Measurements from ENCODE around the gene YIF1A. TPM values are rescaled to one million over a fixed set of nuclear protein-coding genes. Genes with fewer than 3 reads are reported as not detected.
A peak's percentile ranks its signal among the peaks of the same experiment; 100 is the strongest.

The YIF1A gene
- total and polyA plus RNA-seq, 2 of the 4 experiments (the other 2 are of a cell fraction), result 128 to 207 TPM

GRCh38 chr11:66317723-66318599, 29.0 kb upstream of the YIF1A start:
- peak overlapping the region; percentile 95 for H3K9ac ChIP-seq (ENCODE audit: low read depth, low read length)
- ATAC-seq (ENCODE audit: low read depth), result peak; percentile 1
- TF ChIP-seq RFX5 (IDR thresholded peaks at IDR 0.05; ENCODE audit: low read depth, low read length) (no peak), POLR2A (IDR thresholded peaks at IDR 0.05; ENCODE audit: low read depth, low read length) (0 out of 2 replicates have a peak, but pooled peaks have one; percentile 8), ELK1 (IDR thresholded peaks at IDR 0.05; ENCODE audit: borderline replicate concordance, low read depth, low read length) (no peak), NFE2L2 (IDR thresholded peaks at IDR 0.05; ENCODE audit: low read depth, low read length) (peak; percentile 67; the same call in 1 of the 2 replicates), FOS (IDR thresholded peaks at IDR 0.05; ENCODE audit: low read depth, low read length) (peak; percentile 20; the same call in 1 of the 2 replicates), RCOR1 (IDR thresholded peaks at IDR 0.05; ENCODE audit: insufficient replicate concordance, low read length) (no peak), RAD21 (IDR thresholded peaks at IDR 0.05; ENCODE audit: low read length) (no peak; the same call in 1 of the 2 replicates), CEBPB (IDR thresholded peaks at IDR 0.05; ENCODE audit: low read depth, low read length) (peak; percentile 100), MXI1 (IDR thresholded peaks at IDR 0.05; ENCODE audit: borderline replicate concordance, low read depth, low read length) (no peak), CTCF (conservative IDR thresholded peaks at IDR 0.05; ENCODE audit: low read depth, low read length) (no peak), CHD1 (IDR thresholded peaks at IDR 0.05; ENCODE audit: low read depth, low read length) (no peak), MAFK (IDR thresholded peaks at IDR 0.05; ENCODE audit: low read depth, low read length) (peak; percentile 86)
- TF ChIP-seq, protein P1, sequence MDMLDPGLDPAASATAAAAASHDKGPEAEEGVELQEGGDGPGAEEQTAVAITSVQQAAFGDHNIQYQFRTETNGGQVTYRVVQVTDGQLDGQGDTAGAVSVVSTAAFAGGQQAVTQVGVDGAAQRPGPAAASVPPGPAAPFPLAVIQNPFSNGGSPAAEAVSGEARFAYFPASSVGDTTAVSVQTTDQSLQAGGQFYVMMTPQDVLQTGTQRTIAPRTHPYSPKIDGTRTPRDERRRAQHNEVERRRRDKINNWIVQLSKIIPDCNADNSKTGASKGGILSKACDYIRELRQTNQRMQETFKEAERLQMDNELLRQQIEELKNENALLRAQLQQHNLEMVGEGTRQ (IDR thresholded peaks at IDR 0.05; ENCODE audit: low read depth, low read length), result no peak

More at GRCh38 chr11:66317723-66318599, 29.0 kb upstream of the YIF1A start:
- H3K14ac ChIP-seq (replicated peaks; ENCODE audit: low read depth, low read length), result peak overlapping the region; percentile 100
- H4K91ac ChIP-seq (ENCODE audit: insufficient read depth, low read depth, low read length), result peak overlapping the region; percentile 99
- intact Hi-C loops (cut with micrococcal nuclease), result no loop called here
- peak overlapping the region; percentile 89 for H2AFZ ChIP-seq (replicated peaks; ENCODE audit: low read length, poor library complexity)
- H3K27me3 ChIP-seq (ENCODE audit: control insufficient read depth, insufficient read depth, low read length), result no peaks in the 10 kb centered on the region
- peak overlapping the region; percentile 98 for H3K56ac ChIP-seq (ENCODE audit: extremely low read depth, insufficient read depth, low read length)
- H4K8ac ChIP-seq (ENCODE audit: low read depth in 2 of 2, low read length in 2 of 2), result peak overlapping the region; percentile 85 to 99
- no peaks in the 10 kb centered on the region for H3K9me3 ChIP-seq (ENCODE audit: control insufficient read depth, insufficient read depth, low read length)
- H3K4ac ChIP-seq (ENCODE audit: low read depth, low read length), result peak overlapping the region; percentile 100
- peak overlapping the region; percentile 94; the same call in 2 of the 3 replicates for H2BK15ac ChIP-seq (ENCODE audit: low read depth, low read length)
- H3K4me3 ChIP-seq (ENCODE audit: insufficient read depth, low read depth, low read length), result no peak overlapping the region
- in situ Hi-C loops (cut with MboI; ENCODE audit: low sequenced_read_pairs), result no loop called here
- peak overlapping the region; percentile 100 for H3K27ac ChIP-seq (ENCODE audit: insufficient read depth, low read length)
- no peaks in the 10 kb centered on the region for H3K36me3 ChIP-seq (ENCODE audit: control insufficient read depth, insufficient read depth, low read length)
- peak overlapping the region; percentile 97 for H4K5ac ChIP-seq (ENCODE audit: low read depth, low read length)
- peaks cover 32% of the 10 kb centered on the region for H3K4me1 ChIP-seq (ENCODE audit: control insufficient read depth, insufficient read depth, low read length)
- peak overlapping the region; percentile 77 for H3K4me2 ChIP-seq (ENCODE audit: low read depth, low read length)
- ChIA-PET CTCF (interaction anchor here (1.2 kb wide), 1 partner anchor 71 kb away, joined by 3 read pairs; no protein-coding TSS in a partner anchor), POLR2A (ENCODE audit: unreplicated experiment) (interaction anchor here (0.6 to 1.2 kb wide), 4 partner anchors 9 to 50 kb away, joined by 3 to 7 read pairs (median 4); partner anchors contain the start of genes RIN1 and YIF1A)
- peaks cover 0 to 42% of the 10 kb centered on the region in 2 experiments; a peak in 2 of 4 replicates for H3K79me1 ChIP-seq (ENCODE audit: low read depth in 1 of 2, low read length in 2 of 2)
- H3K9me1 ChIP-seq (ENCODE audit: insufficient read depth, low read length), result peaks cover 11% of the 10 kb centered on the region
- peak; percentile 94 for DNase-seq
- H3K18ac ChIP-seq (ENCODE audit: low read depth, low read length), result peak overlapping the region; percentile 97
- peak overlapping the region; percentile 26 for H2AK9ac ChIP-seq (replicated peaks; ENCODE audit: low read depth, low read length, poor library complexity)
- H3K23ac ChIP-seq (ENCODE audit: low read depth, low read length), result peak overlapping the region; percentile 100
- dilution Hi-C loops (cut with HindIII; ENCODE audit: low sequenced_read_pairs, unreplicated experiment), result no loop called here
- H4K20me1 ChIP-seq (ENCODE audit: insufficient read depth, low read length), result peaks cover 36% of the 10 kb centered on the region
- peak overlapping the region; percentile 100 for H2BK5ac ChIP-seq (ENCODE audit: low read depth, low read length, poor library complexity, severe bottlenecking)
- no TSS peak for BruUV-seq (replicated peaks)
- 0% methylated on average over 3 of the region's 16 CpGs; no CpG with 5 or more reads in 1 of the 2 experiments for WGBS, 2 experiments (ENCODE audit: extremely low coverage in 2 of 2, insufficient read length in 1 of 2)
- peak overlapping the region; percentile 100 for H2BK20ac ChIP-seq (ENCODE audit: low read depth, low read length)
- H2BK120ac ChIP-seq (ENCODE audit: low read depth, low read length), result peak overlapping the region; percentile 100
- H2AK5ac ChIP-seq (ENCODE audit: low read depth, low read length), result peak overlapping the region; percentile 100
